ENCODE data around the gene CHP2. TPM values are rescaled to one million over a fixed set of nuclear protein-coding genes. Genes with fewer than 3 reads are reported as not detected.

The CHP2 gene
- total RNA-seq, 1 experiment from 2014 or later = 1.4 TPM

DNA sequence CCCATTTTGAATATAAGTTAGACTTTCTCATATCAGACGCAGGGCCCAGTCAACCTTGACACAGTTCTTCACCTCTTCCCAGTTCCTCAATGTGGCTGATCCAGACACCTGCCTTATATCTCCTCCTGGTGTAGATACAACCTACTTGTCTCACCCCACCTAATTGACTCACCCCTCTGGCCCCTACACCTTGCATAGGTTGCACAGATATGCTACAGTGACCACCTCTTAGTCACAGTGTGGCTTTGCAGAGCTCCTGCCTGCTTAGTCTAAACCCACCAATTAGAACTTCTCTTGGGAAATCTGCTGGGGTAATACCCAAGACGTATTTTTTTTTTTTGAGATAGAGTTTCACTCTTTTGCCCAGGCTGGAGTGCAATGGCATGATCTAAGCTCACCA is 16.8 kb downstream of the CHP2 start:
- Histone ChIP-seq H4K91ac (ENCODE audit: insufficient read length, low read depth, low read length) (no peak overlapping the region), H2AK5ac (ENCODE audit: insufficient read length, low read length) (no peak overlapping the region), H4K8ac (replicated peaks; ENCODE audit: insufficient read length, low read depth, low read length) (no peak overlapping the region), H3K23ac (ENCODE audit: insufficient read length, low read depth, low read length) (no peak overlapping the region), H3K9me3 (ENCODE audit: control insufficient read depth, low read depth, low read length) (no peaks in the 10 kb centered on the region), H3K27me3 (ENCODE audit: insufficient read depth, low read length) (no peaks in the 10 kb centered on the region), H3K4me2 (ENCODE audit: insufficient read depth, insufficient read length, low read length) (no peak overlapping the region), H3K79me2 (ENCODE audit: insufficient read depth, low read length) (no peaks in the 10 kb centered on the region), H2BK15ac (ENCODE audit: low read depth, low read length) (no peak overlapping the region), H2BK120ac (ENCODE audit: low read depth, low read length, poor library complexity, severe bottlenecking) (no peak overlapping the region), H2AFZ (ENCODE audit: low read length) (no peak overlapping the region), H3K56ac (ENCODE audit: insufficient read length, low read depth, low read length) (no peak overlapping the region), H3K9ac (ENCODE audit: extremely low read depth, insufficient read length, low read length) (no peak overlapping the region), H2BK5ac (ENCODE audit: insufficient read length, low read length) (no peak overlapping the region), H4K5ac (ENCODE audit: insufficient read length, low read depth, low read length) (no peak overlapping the region), H3K18ac (ENCODE audit: insufficient read length, low read depth, low read length) (no peak overlapping the region), H4K20me1 (ENCODE audit: control insufficient read depth, insufficient read depth, insufficient read length) (no peaks in the 10 kb centered on the region), H3K4ac (ENCODE audit: low read depth, low read length) (no peak overlapping the region), H3K27ac (ENCODE audit: insufficient read length, low read depth, low read length) (no peak overlapping the region), H2BK12ac (ENCODE audit: insufficient read length, low read depth, low read length) (no peak overlapping the region), H3K4me1 (ENCODE audit: insufficient read depth, low read length) (no peaks in the 10 kb centered on the region), H3K14ac (ENCODE audit: insufficient read depth, low read length) (no peak overlapping the region), H3T11ph (ENCODE audit: low read length) (no peak overlapping the region), H3K23me2 (ENCODE audit: insufficient read length, low read depth, low read length, poor library complexity, severe bottlenecking) (no peaks in the 10 kb centered on the region), H3K79me1 (ENCODE audit: insufficient read depth, low read depth, low read length, poor library complexity, severe bottlenecking) (no peaks in the 10 kb centered on the region), H2BK20ac (ENCODE audit: low read depth, low read length, poor library complexity, severe bottlenecking) (no peak overlapping the region)
- H3K27me3 Mint-ChIP-seq (ENCODE audit: low read depth) = peaks cover 1% of the 10 kb centered on the region; the same call in 1 of the 2 replicates
- H3K27ac Mint-ChIP-seq = no peak overlapping the region
- TF ChIP-seq, protein P1, sequence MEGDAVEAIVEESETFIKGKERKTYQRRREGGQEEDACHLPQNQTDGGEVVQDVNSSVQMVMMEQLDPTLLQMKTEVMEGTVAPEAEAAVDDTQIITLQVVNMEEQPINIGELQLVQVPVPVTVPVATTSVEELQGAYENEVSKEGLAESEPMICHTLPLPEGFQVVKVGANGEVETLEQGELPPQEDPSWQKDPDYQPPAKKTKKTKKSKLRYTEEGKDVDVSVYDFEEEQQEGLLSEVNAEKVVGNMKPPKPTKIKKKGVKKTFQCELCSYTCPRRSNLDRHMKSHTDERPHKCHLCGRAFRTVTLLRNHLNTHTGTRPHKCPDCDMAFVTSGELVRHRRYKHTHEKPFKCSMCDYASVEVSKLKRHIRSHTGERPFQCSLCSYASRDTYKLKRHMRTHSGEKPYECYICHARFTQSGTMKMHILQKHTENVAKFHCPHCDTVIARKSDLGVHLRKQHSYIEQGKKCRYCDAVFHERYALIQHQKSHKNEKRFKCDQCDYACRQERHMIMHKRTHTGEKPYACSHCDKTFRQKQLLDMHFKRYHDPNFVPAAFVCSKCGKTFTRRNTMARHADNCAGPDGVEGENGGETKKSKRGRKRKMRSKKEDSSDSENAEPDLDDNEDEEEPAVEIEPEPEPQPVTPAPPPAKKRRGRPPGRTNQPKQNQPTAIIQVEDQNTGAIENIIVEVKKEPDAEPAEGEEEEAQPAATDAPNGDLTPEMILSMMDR (conservative IDR thresholded peaks at IDR 0.05) = no peak
- H3K36me3 Mint-ChIP-seq (ENCODE audit: insufficient read depth in 1 of 3, low read depth in 3 of 3) = no peaks in the 10 kb centered on the region
- no peak for DNase-seq
- H3K4me1 Mint-ChIP-seq = peaks cover 0 to 4% of the 10 kb centered on the region in 2 experiments; a peak in 1 of 4 replicates
- no peak overlapping the region for H3K4me3 Mint-ChIP-seq
- WGBS (ENCODE audit: extremely low coverage, insufficient read length, low lambda C conversion rate) = no CpG with 5 or more reads among the region's 2 CpGs
- no peaks in the 10 kb centered on the region for H3K9me3 Mint-ChIP-seq
